ENCODE results near the gene TUBA4A. TPM values are rescaled to one million over a fixed set of nuclear protein-coding genes. Genes with fewer than 3 reads are reported as not detected.

Gene TUBA4A
- total RNA-seq, 2 donors from 2014 or later = 51.7 to 159 TPM

GRCh38 chr2:219216535-219216915 is 37.2 kb downstream of the TUBA4A start:
- Histone ChIP-seq H3K27me3 (no peaks in the 10 kb centered on the region), H3K4me3 (no peak overlapping the region), H3K27ac (peak overlapping the region; percentile 90 to 96), H3K36me3 (peaks cover 58% of the 10 kb centered on the region), H3K4me1 (peaks cover 0 to 37% of the 10 kb centered on the region in 2 donors), H3K9me3 (no peaks in the 10 kb centered on the region)
- TF ChIP-seq, protein P1, sequence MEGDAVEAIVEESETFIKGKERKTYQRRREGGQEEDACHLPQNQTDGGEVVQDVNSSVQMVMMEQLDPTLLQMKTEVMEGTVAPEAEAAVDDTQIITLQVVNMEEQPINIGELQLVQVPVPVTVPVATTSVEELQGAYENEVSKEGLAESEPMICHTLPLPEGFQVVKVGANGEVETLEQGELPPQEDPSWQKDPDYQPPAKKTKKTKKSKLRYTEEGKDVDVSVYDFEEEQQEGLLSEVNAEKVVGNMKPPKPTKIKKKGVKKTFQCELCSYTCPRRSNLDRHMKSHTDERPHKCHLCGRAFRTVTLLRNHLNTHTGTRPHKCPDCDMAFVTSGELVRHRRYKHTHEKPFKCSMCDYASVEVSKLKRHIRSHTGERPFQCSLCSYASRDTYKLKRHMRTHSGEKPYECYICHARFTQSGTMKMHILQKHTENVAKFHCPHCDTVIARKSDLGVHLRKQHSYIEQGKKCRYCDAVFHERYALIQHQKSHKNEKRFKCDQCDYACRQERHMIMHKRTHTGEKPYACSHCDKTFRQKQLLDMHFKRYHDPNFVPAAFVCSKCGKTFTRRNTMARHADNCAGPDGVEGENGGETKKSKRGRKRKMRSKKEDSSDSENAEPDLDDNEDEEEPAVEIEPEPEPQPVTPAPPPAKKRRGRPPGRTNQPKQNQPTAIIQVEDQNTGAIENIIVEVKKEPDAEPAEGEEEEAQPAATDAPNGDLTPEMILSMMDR (IDR thresholded peaks at IDR 0.05) = no peak
- DNase-seq (ENCODE audit: low spot score) = no peak

DNA sequence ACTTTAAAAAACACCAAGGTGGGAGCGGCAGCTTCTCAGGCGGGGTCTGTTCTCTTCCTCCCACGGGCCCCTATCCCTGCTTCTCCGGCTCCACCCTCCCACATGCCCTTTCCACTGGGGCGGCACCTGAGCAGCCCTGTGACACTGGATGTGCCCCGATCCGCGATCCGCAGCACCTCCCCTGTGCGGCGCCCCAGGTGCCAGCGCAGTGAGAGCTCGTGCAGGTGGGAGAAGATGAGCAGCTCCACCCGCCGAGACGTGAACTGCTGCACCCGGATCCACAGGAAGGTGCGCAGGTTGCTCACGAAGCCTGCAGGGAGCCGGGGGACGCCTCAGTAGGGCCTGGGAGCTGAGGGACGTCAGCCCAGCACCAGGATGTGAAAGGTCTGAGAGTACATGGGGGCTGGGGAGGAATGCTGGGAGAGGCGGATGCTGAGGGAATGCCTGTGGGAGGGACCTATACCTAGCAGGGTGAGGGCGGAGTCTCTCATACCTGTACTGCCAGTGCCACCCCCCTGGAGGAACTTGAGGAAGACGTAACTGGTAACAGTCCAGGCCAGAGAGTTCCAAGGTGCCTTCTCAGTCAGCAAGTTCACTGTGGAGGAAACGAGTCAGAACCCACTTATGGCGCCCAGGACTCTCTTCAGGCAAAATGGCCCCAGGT is 37.7 kb downstream of the TUBA4A start:
- Histone ChIP-seq H3K27me3 (no peaks in the 10 kb centered on the region), H3K9me3 (no peaks in the 10 kb centered on the region), H3K4me3 (no peak overlapping the region), H3K4me1 (peaks cover 0 to 37% of the 10 kb centered on the region in 2 donors), H3K36me3 (peaks cover 53% of the 10 kb centered on the region), H3K27ac (peak overlapping the region in 1 of 2 donors; percentile 90)
- TF ChIP-seq, protein P1 (IDR thresholded peaks at IDR 0.05) = no peak
- DNase-seq (ENCODE audit: low spot score) = no peak

- Histone ChIP-seq H3K27ac (no peak overlapping the region), H3K9me3 (no peaks in the 10 kb centered on the region), H3K4me1 (peaks cover 0 to 35% of the 10 kb centered on the region in 2 donors), H3K4me3 (no peak overlapping the region), H3K36me3 (peaks cover 40% of the 10 kb centered on the region), H3K27me3 (no peaks in the 10 kb centered on the region)
- TF ChIP-seq, protein P1 (IDR thresholded peaks at IDR 0.05) = no peak
- DNase-seq (ENCODE audit: low spot score) = no peak
Measured at GRCh38 chr2:219214786-219215185, 38.9 kb downstream of the TUBA4A start.

GRCh38 chr2:219214141-219214540 is 39.6 kb downstream of the TUBA4A start:
- H3K9me3 ChIP-seq = no peaks in the 10 kb centered on the region
- no peak for DNase-seq (ENCODE audit: low spot score)
- peaks cover 39% of the 10 kb centered on the region for H3K36me3 ChIP-seq
- H3K4me3 ChIP-seq = no peak overlapping the region
- no peaks in the 10 kb centered on the region for H3K27me3 ChIP-seq
- TF ChIP-seq, protein P1 (IDR thresholded peaks at IDR 0.05) = no peak
- no peak overlapping the region for H3K27ac ChIP-seq
- H3K4me1 ChIP-seq = peaks cover 0 to 29% of the 10 kb centered on the region in 2 donors

GRCh38 chr2:219213486-219214071 is 40.1 kb downstream of the TUBA4A start:
- H3K27me3 ChIP-seq = no peaks in the 10 kb centered on the region
- no peak for DNase-seq (ENCODE audit: low spot score)
- TF ChIP-seq, protein P1 (IDR thresholded peaks at IDR 0.05) = no peak

More at GRCh38 chr2:219213486-219214071, 40.1 kb downstream of the TUBA4A start:
- peaks cover 44% of the 10 kb centered on the region for H3K36me3 ChIP-seq
- H3K27ac ChIP-seq = no peak overlapping the region
- H3K4me1 ChIP-seq = peaks cover 0 to 25% of the 10 kb centered on the region in 2 donors
- no peak overlapping the region for H3K4me3 ChIP-seq
- no peaks in the 10 kb centered on the region for H3K9me3 ChIP-seq
